ENCODE data around the gene CHMP1A. TPM values are rescaled to one million over a fixed set of nuclear protein-coding genes. Genes with fewer than 3 reads are reported as not detected.

Gene CHMP1A
- total and polyA plus RNA-seq, 2 experiments from 2014 or later = 42.3 to 81.9 TPM

DNA sequence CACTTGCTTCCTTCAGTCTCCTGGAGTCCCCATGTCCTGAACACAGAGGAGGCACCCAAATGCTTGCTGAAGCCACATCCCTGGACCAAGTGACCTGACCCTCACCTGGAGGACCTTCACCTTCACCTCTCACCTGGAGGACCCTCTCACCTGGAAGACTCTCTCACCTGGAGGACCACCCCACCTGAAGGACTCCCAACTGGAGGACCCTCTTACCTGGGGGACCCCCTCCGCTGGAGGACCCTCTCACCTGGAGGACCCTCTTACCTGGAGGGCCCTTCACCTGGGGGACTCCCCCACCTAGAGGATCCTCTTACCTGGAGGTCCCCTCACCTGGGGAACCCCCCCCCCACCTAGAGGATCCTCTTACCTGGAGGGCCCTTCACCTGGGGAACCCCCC, 28.4 kb upstream of the CHMP1A start:
- H3K4me1 Mint-ChIP-seq = peaks cover 7% of the 10 kb centered on the region; the same call in 2 of the 3 replicates
- H2AFZ ChIP-seq = no peak overlapping the region
- H3K4me3 ChIP-seq = no peak overlapping the region
- 0 out of 3 replicates have a peak overlapping the region, but pooled peaks have one; percentile 24 for H3K4me3 Mint-ChIP-seq
- H3K27ac Mint-ChIP-seq = no peak overlapping the region
- TF ChIP-seq ZNF114 (CRISPR knock-in tag; IDR thresholded peaks at IDR 0.05) (no peak), EZH2phosphoT487 (IDR thresholded peaks at IDR 0.05; ENCODE audit: unreplicated experiment) (no peak), CREB1 (CRISPR knock-in tag; IDR thresholded peaks at IDR 0.05; ENCODE audit: low read depth) (no peak), EZH2 (IDR thresholded peaks at IDR 0.05; ENCODE audit: low read depth, unreplicated experiment) (no peak), NANOG (IDR thresholded peaks at IDR 0.05; ENCODE audit: borderline replicate concordance) (no peak), STAT1 (IDR thresholded peaks at IDR 0.05; ENCODE audit: unreplicated experiment) (no peak), ZNF331 (CRISPR knock-in tag; IDR thresholded peaks at IDR 0.05; ENCODE audit: low read depth) (no peak), JUNB (IDR thresholded peaks at IDR 0.05; ENCODE audit: unreplicated experiment) (no peak), POLR2AphosphoS5 (IDR thresholded peaks at IDR 0.05; ENCODE audit: low read depth) (no peak)
- TF ChIP-seq, protein P1, sequence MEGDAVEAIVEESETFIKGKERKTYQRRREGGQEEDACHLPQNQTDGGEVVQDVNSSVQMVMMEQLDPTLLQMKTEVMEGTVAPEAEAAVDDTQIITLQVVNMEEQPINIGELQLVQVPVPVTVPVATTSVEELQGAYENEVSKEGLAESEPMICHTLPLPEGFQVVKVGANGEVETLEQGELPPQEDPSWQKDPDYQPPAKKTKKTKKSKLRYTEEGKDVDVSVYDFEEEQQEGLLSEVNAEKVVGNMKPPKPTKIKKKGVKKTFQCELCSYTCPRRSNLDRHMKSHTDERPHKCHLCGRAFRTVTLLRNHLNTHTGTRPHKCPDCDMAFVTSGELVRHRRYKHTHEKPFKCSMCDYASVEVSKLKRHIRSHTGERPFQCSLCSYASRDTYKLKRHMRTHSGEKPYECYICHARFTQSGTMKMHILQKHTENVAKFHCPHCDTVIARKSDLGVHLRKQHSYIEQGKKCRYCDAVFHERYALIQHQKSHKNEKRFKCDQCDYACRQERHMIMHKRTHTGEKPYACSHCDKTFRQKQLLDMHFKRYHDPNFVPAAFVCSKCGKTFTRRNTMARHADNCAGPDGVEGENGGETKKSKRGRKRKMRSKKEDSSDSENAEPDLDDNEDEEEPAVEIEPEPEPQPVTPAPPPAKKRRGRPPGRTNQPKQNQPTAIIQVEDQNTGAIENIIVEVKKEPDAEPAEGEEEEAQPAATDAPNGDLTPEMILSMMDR (conservative IDR thresholded peaks at IDR 0.05; ENCODE audit: low read depth in 2 of 2) = no peak
- TF ChIP-seq, protein P2, sequence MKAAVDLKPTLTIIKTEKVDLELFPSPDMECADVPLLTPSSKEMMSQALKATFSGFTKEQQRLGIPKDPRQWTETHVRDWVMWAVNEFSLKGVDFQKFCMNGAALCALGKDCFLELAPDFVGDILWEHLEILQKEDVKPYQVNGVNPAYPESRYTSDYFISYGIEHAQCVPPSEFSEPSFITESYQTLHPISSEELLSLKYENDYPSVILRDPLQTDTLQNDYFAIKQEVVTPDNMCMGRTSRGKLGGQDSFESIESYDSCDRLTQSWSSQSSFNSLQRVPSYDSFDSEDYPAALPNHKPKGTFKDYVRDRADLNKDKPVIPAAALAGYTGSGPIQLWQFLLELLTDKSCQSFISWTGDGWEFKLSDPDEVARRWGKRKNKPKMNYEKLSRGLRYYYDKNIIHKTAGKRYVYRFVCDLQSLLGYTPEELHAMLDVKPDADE (IDR thresholded peaks at IDR 0.05) = no peak
- TF ChIP-seq, protein P3, sequence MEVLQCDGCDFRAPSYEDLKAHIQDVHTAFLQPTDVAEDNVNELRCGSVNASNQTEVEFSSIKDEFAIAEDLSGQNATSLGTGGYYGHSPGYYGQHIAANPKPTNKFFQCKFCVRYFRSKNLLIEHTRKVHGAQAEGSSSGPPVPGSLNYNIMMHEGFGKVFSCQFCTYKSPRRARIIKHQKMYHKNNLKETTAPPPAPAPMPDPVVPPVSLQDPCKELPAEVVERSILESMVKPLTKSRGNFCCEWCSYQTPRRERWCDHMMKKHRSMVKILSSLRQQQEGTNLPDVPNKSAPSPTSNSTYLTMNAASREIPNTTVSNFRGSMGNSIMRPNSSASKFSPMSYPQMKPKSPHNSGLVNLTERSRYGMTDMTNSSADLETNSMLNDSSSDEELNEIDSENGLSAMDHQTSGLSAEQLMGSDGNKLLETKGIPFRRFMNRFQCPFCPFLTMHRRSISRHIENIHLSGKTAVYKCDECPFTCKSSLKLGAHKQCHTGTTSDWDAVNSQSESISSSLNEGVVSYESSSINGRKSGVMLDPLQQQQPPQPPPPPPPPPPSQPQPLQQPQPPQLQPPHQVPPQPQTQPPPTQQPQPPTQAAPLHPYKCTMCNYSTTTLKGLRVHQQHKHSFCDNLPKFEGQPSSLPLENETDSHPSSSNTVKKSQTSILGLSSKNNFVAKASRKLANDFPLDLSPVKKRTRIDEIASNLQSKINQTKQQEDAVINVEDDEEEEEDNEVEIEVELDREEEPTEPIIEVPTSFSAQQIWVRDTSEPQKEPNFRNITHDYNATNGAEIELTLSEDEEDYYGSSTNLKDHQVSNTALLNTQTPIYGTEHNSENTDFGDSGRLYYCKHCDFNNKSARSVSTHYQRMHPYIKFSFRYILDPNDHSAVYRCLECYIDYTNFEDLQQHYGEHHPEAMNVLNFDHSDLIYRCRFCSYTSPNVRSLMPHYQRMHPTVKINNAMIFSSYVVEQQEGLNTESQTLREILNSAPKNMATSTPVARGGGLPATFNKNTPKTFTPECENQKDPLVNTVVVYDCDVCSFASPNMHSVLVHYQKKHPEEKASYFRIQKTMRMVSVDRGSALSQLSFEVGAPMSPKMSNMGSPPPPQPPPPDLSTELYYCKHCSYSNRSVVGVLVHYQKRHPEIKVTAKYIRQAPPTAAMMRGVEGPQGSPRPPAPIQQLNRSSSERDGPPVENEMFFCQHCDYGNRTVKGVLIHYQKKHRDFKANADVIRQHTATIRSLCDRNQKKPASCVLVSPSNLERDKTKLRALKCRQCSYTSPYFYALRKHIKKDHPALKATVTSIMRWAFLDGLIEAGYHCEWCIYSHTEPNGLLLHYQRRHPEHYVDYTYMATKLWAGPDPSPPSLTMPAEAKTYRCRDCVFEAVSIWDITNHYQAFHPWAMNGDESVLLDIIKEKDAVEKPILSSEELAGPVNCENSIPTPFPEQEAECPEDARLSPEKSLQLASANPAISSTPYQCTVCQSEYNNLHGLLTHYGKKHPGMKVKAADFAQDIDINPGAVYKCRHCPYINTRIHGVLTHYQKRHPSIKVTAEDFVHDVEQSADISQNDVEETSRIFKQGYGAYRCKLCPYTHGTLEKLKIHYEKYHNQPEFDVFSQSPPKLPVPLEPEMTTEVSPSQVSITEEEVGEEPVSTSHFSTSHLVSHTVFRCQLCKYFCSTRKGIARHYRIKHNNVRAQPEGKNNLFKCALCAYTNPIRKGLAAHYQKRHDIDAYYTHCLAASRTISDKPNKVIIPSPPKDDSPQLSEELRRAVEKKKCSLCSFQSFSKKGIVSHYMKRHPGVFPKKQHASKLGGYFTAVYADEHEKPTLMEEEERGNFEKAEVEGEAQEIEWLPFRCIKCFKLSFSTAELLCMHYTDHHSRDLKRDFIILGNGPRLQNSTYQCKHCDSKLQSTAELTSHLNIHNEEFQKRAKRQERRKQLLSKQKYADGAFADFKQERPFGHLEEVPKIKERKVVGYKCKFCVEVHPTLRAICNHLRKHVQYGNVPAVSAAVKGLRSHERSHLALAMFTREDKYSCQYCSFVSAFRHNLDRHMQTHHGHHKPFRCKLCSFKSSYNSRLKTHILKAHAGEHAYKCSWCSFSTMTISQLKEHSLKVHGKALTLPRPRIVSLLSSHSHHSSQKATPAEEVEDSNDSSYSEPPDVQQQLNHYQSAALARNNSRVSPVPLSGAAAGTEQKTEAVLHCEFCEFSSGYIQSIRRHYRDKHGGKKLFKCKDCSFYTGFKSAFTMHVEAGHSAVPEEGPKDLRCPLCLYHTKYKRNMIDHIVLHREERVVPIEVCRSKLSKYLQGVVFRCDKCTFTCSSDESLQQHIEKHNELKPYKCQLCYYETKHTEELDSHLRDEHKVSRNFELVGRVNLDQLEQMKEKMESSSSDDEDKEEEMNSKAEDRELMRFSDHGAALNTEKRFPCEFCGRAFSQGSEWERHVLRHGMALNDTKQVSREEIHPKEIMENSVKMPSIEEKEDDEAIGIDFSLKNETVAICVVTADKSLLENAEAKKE (CRISPR knock-in tag; IDR thresholded peaks at IDR 0.05) = no peak
- TF ChIP-seq, protein P4, sequence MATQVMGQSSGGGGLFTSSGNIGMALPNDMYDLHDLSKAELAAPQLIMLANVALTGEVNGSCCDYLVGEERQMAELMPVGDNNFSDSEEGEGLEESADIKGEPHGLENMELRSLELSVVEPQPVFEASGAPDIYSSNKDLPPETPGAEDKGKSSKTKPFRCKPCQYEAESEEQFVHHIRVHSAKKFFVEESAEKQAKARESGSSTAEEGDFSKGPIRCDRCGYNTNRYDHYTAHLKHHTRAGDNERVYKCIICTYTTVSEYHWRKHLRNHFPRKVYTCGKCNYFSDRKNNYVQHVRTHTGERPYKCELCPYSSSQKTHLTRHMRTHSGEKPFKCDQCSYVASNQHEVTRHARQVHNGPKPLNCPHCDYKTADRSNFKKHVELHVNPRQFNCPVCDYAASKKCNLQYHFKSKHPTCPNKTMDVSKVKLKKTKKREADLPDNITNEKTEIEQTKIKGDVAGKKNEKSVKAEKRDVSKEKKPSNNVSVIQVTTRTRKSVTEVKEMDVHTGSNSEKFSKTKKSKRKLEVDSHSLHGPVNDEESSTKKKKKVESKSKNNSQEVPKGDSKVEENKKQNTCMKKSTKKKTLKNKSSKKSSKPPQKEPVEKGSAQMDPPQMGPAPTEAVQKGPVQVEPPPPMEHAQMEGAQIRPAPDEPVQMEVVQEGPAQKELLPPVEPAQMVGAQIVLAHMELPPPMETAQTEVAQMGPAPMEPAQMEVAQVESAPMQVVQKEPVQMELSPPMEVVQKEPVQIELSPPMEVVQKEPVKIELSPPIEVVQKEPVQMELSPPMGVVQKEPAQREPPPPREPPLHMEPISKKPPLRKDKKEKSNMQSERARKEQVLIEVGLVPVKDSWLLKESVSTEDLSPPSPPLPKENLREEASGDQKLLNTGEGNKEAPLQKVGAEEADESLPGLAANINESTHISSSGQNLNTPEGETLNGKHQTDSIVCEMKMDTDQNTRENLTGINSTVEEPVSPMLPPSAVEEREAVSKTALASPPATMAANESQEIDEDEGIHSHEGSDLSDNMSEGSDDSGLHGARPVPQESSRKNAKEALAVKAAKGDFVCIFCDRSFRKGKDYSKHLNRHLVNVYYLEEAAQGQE (IDR thresholded peaks at IDR 0.05; ENCODE audit: unreplicated experiment) = no peak
- H3K27ac ChIP-seq (ENCODE audit: low read depth) = no peak overlapping the region
- H3K36me3 ChIP-seq (ENCODE audit: insufficient read depth) = no peaks in the 10 kb centered on the region
- ATAC-seq (no peak), DNase-seq (ENCODE audit: low spot score) (no peak)
- H3K9me3 Mint-ChIP-seq = peaks cover 53% of the 10 kb centered on the region
- H3K27me3 ChIP-seq (ENCODE audit: insufficient read depth) = no peaks in the 10 kb centered on the region
- H3K4me1 ChIP-seq (ENCODE audit: insufficient read depth) = 0 out of 2 replicates have a peak, but pooled peaks cover 8% of the 10 kb centered on the region
- H4K20me1 ChIP-seq (replicated peaks; ENCODE audit: insufficient read depth) = peaks cover 4% of the 10 kb centered on the region; the same call in 1 of the 2 replicates
- no peak overlapping the region for H3K4me2 ChIP-seq
- H3K9me2 ChIP-seq (ENCODE audit: insufficient read depth) = 0 out of 2 replicates have a peak, but pooled peaks cover 4% of the 10 kb centered on the region
- peaks cover 73% of the 10 kb centered on the region for H3K36me3 Mint-ChIP-seq (ENCODE audit: low read depth)
- H3F3A ChIP-seq (replicated peaks; ENCODE audit: low read depth) = 0 out of 2 replicates have a peak, but pooled peaks cover 6% of the 10 kb centered on the region
- peaks cover 20% of the 10 kb centered on the region for H3K27me3 Mint-ChIP-seq (ENCODE audit: insufficient read depth, low read depth, poor library complexity)
- H3K79me2 ChIP-seq (replicated peaks; ENCODE audit: insufficient read depth) = peaks cover 12% of the 10 kb centered on the region

All from GM23338 (cell line).